GM21367 (cell line): ENCODE results near the gene RBM19.

Source experiments
- ATAC-seq: cut with Tn5 transposase; IDR thresholded peaks from one replicate; pipeline ENCODE4 v1.9.1; 2021; ENCODE audit not compliant: unreplicated experiment

The RBM19 gene

DNA sequence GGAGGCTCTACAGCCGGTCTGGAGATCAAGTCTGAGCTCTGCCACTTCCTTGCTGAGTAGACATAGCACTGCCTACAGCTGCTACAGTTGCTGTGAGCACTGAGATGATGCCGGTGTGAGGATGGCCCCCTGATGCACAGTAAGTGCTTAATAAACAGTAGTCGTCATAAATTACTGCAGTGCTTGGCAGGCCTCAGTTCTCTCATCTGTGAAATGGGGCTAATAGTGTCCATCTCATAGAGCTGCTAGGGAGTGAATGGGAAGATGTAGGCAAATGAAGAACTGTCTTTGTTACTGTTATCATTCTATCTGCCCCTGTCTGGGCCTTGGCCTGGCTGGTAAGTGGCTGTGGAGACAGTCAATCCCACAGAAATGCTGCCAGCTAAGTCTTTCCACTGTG lies 124.3 kb downstream of the RBM19 start:
- no peak for ATAC-seq

DNA sequence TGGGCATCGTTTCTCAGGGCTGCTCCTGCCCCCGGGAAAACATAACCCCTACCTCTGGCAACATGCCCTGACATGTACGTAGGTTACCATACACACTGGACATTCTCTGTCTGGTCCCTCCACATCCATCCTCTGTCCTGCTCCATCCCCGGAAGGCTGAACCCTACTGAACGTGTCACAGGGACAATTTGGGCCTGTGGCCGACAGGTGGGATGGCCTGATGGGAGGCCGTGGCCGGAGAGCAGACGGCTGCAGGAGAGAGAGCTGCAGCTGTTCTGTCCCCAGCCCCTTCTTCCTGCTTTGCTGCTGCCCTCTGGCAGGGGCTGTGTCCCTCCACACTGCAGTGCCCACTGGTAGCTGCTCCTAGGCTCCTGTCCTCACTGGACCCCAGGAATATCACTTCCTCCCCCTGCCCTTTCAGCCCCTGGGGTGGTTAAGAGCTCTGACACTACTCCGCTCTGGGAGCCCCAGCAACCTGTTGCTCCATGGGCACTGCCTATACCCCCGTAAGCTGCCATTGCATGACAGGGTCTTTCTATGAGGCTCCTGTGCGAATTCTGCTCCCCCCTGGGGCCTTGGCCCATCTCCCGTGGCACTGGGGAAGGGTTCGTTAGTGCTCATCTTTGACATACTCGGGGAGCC lies 125.6 kb downstream of the RBM19 start:
- no peak for ATAC-seq

DNA sequence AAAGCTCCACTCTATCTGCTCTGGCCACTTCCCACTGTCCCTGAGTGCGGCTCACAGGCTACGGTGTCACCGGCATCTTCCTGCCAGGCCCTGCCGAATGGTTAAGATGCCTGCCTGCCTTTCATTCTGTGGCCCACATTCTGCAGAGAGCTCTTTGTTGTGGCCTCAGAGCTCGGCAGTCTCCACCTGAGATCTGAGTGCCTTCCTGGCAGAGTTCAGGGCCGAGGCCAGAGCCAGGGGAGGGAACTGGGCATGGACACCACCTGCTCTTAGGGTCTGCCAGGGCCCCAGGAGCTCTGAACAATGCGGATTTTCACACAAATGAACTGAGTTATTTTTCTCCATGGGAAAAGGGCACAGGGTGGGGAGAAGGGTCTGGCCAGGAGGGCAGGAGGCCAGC lies 127.2 kb downstream of the RBM19 start:
- no peak for ATAC-seq

DNA sequence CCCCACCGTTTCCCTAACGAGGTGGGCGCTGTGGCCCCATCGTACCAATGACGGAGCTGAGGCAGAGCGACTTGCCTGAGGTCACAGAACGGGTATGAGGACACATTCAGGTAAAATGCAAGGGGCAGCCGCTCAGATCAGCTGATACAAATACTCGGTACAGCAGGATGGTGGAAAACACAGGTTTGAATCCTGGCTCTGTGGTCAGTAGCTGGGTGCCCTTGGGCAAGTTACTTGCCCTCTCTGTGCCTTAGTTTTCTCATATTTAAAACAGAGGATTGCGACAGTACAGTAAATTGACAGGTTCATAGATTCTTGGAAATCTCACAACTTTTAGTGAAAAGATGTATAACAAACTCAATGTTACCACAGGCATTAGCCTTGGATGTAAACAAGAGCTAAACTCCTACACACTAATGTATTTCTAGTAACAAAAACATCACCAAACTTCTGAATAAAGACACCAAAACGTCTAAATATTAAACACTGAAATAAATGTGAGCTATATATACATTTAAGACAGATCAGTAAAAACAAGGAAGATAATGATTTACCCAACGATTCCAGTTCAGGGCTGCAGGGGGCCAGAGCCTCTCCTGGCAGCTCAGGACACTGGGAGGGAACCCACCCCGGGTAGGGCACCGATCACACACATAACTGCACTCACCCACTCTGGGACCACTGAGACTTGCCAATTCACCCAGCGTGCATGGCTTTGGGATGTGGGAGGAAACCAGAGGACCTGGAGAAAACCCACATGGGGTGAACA lies 128.4 kb downstream of the RBM19 start:
- no peak for ATAC-seq

DNA sequence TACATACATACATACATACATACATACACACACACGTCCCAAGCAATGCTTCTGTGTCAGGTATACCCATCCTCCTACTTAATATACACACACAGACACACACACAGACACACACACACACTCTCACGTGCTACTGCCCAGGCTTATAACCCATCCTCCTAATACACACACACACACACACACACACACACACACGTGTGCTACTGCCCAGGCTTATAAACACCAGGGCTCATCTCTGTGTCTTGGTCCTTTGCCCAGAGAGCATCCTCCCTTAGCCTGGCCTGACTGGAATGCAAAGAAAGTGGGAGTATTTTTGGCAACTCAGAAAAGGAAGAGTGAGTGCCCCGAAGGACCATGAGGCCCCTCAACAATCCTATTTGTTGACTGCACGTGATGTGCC lies 129.0 kb downstream of the RBM19 start:
- ATAC-seq = no peak

DNA sequence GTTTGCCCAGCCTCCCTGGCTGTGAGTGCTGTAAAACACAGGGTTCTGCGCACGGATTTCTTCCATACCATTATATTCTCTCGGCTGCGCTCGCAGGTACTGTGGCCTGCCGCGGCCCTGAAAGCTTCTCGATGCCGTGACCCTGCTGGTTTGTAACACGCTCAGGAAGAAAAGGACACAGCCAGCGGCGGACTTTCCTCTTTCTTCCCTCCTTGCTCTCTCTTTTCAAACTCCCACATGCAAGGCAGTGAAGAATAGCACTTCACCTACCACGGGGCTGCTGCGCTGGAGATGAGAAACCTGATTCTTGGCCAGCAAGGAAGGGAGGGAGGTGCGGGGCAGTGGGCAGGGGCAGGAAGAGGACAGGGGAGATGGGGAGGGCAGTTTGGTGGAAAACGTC lies 130.2 kb downstream of the RBM19 start:
- ATAC-seq = no peak

- no peak for ATAC-seq
Observed at GRCh38 chr12:113835433-113835832, 130.7 kb downstream of the RBM19 start.

GRCh38 chr12:113833422-113833821 lies 132.7 kb downstream of the RBM19 start:
- ATAC-seq = no peak

GRCh38 chr12:113831476-113831875 lies 134.6 kb downstream of the RBM19 start:
- no peak for ATAC-seq

- no peak for ATAC-seq
Observed at GRCh38 chr12:113831016-113831415, 135.1 kb downstream of the RBM19 start.

DNA sequence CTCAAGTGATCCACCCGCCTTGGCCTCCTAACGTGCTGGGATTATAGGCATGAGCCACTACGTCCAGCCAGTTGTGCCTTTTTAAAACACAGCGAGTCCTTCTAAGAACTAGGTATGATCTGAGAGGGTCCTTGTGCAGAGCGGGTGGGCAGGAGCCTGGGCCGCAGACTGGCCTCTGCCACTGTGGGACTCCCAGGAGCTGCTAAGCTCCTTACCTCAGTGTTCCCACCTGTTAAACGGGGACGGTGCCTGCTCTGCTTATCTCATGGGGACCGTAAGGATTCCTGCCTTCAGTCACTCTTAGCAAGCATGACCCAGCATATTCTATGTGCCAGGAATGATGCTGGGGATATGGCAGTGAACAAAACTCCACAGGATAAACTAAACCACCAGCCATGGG lies 136.9 kb downstream of the RBM19 start:
- no peak for ATAC-seq

- no peak for ATAC-seq
Observed at GRCh38 chr12:113827539-113828114, 138.5 kb downstream of the RBM19 start.

- ATAC-seq = no peak
Observed at GRCh38 chr12:113826805-113827538, 139.2 kb downstream of the RBM19 start.

GRCh38 chr12:113825705-113826104 lies 140.4 kb downstream of the RBM19 start:
- no peak for ATAC-seq

DNA sequence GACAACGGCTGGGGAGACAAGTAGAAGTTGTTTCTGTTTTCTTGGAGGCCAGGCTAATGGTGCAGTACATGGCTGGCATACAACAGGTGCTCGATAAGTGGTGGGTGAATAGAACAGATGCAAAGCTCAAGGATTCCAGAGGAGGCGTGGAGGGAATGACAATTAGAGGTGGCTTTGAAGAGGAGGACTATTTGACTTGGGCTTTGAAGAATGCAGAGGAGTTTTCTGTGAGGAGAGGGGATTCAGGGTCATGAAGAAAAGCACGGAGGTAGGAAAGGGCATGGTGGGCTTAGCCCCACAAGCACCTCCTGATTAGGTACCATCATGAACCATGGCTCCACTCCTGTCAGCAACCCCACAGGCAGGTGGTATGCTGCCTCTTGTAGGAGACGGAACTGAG lies 142.3 kb downstream of the RBM19 start:
- no peak for ATAC-seq

- ATAC-seq = no peak
Observed at GRCh38 chr12:113823016-113823415, 143.1 kb downstream of the RBM19 start.

DNA sequence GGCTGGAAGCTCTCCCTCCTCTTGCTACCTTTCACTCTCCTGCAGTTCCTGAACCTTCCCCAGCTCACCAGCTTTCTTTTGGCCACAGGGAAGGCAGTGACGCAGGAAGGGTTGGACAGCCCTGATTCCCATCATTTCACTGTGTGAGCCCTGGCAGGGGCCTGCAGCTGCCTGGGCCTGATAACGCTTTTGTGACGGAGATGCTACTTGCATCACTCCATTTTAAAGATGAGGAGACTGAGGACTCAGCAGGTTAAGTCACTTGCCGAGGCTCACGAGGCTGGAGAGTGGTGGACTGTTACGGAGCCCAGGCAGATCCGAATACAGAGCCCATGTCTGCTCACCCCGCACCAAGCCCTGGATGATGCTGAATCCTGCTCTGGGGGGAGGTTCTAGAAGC lies 145.3 kb downstream of the RBM19 start:
- ATAC-seq = no peak

- no peak for ATAC-seq
Observed at GRCh38 chr12:113820309-113820708, 145.8 kb downstream of the RBM19 start.

DNA sequence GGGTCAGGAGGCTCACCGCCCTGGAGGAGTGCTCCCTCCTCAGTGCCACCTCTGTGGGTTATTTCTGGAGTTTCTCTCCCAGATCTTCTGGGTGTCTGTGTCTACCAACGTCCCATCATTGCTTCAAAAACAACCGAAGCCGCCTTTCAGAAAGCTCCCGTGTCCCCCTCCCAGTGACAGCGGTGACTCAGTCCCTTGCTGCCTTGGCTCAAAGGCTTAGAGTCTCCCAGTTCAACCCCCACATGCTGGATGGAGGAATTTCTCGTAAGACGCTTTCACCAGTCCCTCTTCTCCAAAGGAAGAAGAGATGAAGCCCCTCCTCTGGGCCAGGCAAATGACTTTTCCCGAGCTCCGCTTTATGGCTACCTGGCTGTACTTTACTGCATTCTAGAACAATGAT lies 146.6 kb downstream of the RBM19 start:
- ATAC-seq = no peak

- ATAC-seq = no peak
Observed at GRCh38 chr12:113818833-113819232, 147.3 kb downstream of the RBM19 start.

DNA sequence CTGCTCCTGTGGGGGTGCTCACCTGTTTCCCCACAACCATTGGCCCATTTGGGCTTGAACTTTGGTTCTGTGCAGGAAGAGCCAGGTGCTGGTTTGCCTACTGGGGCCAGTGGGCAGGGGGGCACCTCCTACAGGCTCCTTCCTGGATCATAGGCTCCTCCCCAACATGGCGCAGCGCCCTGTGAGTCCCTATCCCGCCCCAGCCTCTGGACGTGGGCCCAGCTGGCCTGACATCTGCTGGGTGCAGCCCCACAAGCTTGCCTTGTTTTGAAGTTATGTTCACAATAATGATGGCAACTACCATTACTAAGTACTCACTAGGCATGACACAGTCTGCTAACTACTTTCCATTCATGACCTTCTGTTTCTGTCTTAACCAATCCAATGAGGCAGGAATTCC lies 147.8 kb downstream of the RBM19 start:
- no peak for ATAC-seq

DNA sequence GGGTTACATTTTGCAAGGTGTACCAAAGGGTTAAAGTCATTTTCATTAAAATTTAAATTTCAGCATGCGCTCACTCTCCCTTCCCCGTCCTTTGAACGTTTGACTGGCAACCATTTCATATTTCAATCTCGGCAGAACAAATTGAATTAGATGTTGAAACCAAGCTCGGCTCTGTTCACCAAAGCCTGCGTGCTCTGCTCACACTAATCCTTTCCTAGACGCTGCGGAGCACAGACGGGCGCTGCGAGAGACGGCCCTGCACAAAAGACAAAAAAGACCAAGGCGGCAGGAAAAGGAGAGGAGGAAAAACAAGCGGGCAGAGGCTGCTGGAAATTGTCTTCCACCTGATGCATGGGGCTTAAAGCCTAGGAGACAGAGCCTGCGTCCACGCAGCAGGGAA lies 149.3 kb downstream of the RBM19 start:
- no peak for ATAC-seq
